Loucy (cell line): Measurements from ENCODE around the gene CWC25.
A peak's percentile ranks its signal among the peaks of the same experiment; 100 is the strongest.

Source experiments
- H2AFZ ChIP-seq: fragments of 200-600 bp; sonication (generic); 2 replicates; pipeline ENCODE4 v1.6.0; 2016; ENCODE audit warnings: antibody characterized with exemption, mild to moderate bottlenecking, low read length, moderate library complexity
- H3F3A ChIP-seq: fragments of 200-600 bp; 2 replicates; pipeline ENCODE4 v1.6.0; 2016; ENCODE audit warnings: antibody characterized with exemption, low read depth, mild to moderate bottlenecking
- H3K27me3 ChIP-seq: fragments of 200-600 bp; sonication (generic); 2 replicates; pipeline ENCODE4 v1.6.1; 2014; ENCODE audit warnings: low read length, mild to moderate bottlenecking; ENCODE audit not compliant: insufficient read depth, poor library complexity, severe bottlenecking
- H3K36me3 ChIP-seq: fragments of 200-600 bp; sonication (generic); 2 replicates; pipeline ENCODE4 v1.6.1; 2016; ENCODE audit warnings: low read length; ENCODE audit not compliant: insufficient read depth
- H3K4me1 ChIP-seq: fragments of 200-600 bp; sonication (generic); 2 replicates; pipeline ENCODE4 v1.5.1; 2014; ENCODE audit warnings: low read length, mild to moderate bottlenecking; ENCODE audit not compliant: insufficient read depth, poor library complexity, severe bottlenecking
- H3K4me2 ChIP-seq: fragments of 200-600 bp; sonication (generic); 2 replicates; pipeline ENCODE4 v1.6.0; 2014; ENCODE audit warnings: antibody characterized with exemption, low read length, low read depth, mild to moderate bottlenecking; ENCODE audit not compliant: poor library complexity, severe bottlenecking
- H3K4me3 ChIP-seq: fragments of 200-600 bp; sonication (generic); 2 replicates; pipeline ENCODE4 v1.5.1; 2014; ENCODE audit warnings: low read length, mild to moderate bottlenecking, mixed read lengths; ENCODE audit not compliant: poor library complexity, severe bottlenecking
- H3K79me2 ChIP-seq: fragments of 200-600 bp; sonication (generic); 2 replicates; pipeline ENCODE4 v1.6.1; 2014; ENCODE audit warnings: low read length; ENCODE audit not compliant: insufficient read depth
- H3K9ac ChIP-seq: fragments of 200-600 bp; sonication (generic); 2 replicates; pipeline ENCODE4 v1.6.0; 2014; ENCODE audit warnings: mild to moderate bottlenecking, low read depth, low read length, moderate library complexity; ENCODE audit not compliant: poor library complexity, severe bottlenecking
- H3K9me2 ChIP-seq: fragments of 200-600 bp; sonication (generic); replicated peaks from 2 replicates; pipeline ENCODE4 v1.6.1; 2016; ENCODE audit warnings: low read depth, low read length, mixed read lengths
- H3K9me3 ChIP-seq: fragments of 200-600 bp; sonication (generic); 2 replicates; pipeline ENCODE4 v1.6.1; 2014; ENCODE audit warnings: mild to moderate bottlenecking, antibody characterized with exemption, low read length, low read depth; ENCODE audit not compliant: insufficient read depth
- H4K20me1 ChIP-seq: fragments of 200-600 bp; sonication (generic); 2 replicates; pipeline ENCODE4 v1.6.0; 2014; ENCODE audit warnings: antibody characterized with exemption, low read length, mild to moderate bottlenecking; ENCODE audit not compliant: insufficient read depth, poor library complexity, severe bottlenecking
- CTCF ChIP-seq: fragments of 200-600 bp; sonication (generic); conservative IDR thresholded peaks from 2 replicates; pipeline ENCODE4 v1.5.1; 2014; ENCODE audit warnings: mild to moderate bottlenecking, antibody characterized with exemption, low read length
- EZH2phosphoT487 ChIP-seq: fragments of 200-600 bp; IDR thresholded peaks from 2 replicates; pipeline ENCODE4 v1.6.1; 2018; ENCODE audit warnings: antibody characterized with exemption, mild to moderate bottlenecking, moderate library complexity, borderline replicate concordance

The CWC25 gene

GRCh38 chr17:38797828-38798227 is 27.3 kb downstream of the CWC25 start:
- Histone ChIP-seq H3K9ac (peak overlapping the region; percentile 86), H3K9me2 (no peaks in the 10 kb centered on the region), H3K4me3 (peak overlapping the region; percentile 91), H2AFZ (no peak overlapping the region), H3K9me3 (no peaks in the 10 kb centered on the region), H3K79me2 (peaks cover 60% of the 10 kb centered on the region), H3K4me1 (peaks cover 33% of the 10 kb centered on the region), H4K20me1 (peaks cover 33% of the 10 kb centered on the region), H3K36me3 (peaks cover 20% of the 10 kb centered on the region), H3F3A (no peaks in the 10 kb centered on the region), H3K4me2 (peak overlapping the region; percentile 99), H3K27me3 (no peaks in the 10 kb centered on the region)
- TF ChIP-seq EZH2phosphoT487 (no peak), CTCF (no peak)

- Histone ChIP-seq H4K20me1 (peaks cover 33% of the 10 kb centered on the region), H3K4me1 (peaks cover 33% of the 10 kb centered on the region), H3K36me3 (peaks cover 12% of the 10 kb centered on the region), H3K9me2 (no peaks in the 10 kb centered on the region), H3K27me3 (no peaks in the 10 kb centered on the region), H3K4me2 (peak overlapping the region; percentile 99), H3F3A (no peaks in the 10 kb centered on the region), H2AFZ (no peak overlapping the region), H3K79me2 (peaks cover 67% of the 10 kb centered on the region), H3K4me3 (peak overlapping the region; percentile 91), H3K9me3 (no peaks in the 10 kb centered on the region), H3K9ac (peak overlapping the region; percentile 86)
- TF ChIP-seq EZH2phosphoT487 (no peak), CTCF (no peak)
Observed at GRCh38 chr17:38797158-38797490, 28.0 kb downstream of the CWC25 start.

GRCh38 chr17:38796451-38797157 is 28.5 kb downstream of the CWC25 start:
- Histone ChIP-seq H3K9ac (peak overlapping the region; percentile 86), H3K9me3 (no peaks in the 10 kb centered on the region), H3K9me2 (no peaks in the 10 kb centered on the region), H3K4me1 (peaks cover 33% of the 10 kb centered on the region), H3K27me3 (no peaks in the 10 kb centered on the region), H3F3A (no peaks in the 10 kb centered on the region), H3K79me2 (peaks cover 68% of the 10 kb centered on the region), H3K36me3 (peaks cover 7% of the 10 kb centered on the region; the same call in 1 of the 2 replicates), H4K20me1 (peaks cover 33% of the 10 kb centered on the region), H3K4me3 (peak overlapping the region; percentile 91), H3K4me2 (peak overlapping the region; percentile 99), H2AFZ (no peak overlapping the region)
- TF ChIP-seq EZH2phosphoT487 (no peak), CTCF (no peak)
